OCI-LY3 (cell line): ENCODE data around the gene SAP30L.

ENCODE experiments used
- H2AFZ ChIP-seq: fragments of 200-600, 300-600 bp; shearing (Covaris generic); 2 replicates; pipeline ENCODE4 v1.6.0; 2014; ENCODE audit warnings: antibody characterized with exemption, low read depth, low read length
- H3K27ac ChIP-seq: fragments of 200-600, 300-600 bp; sonication (generic); 2 replicates; pipeline ENCODE4 v1.5.1; 2014; ENCODE audit warnings: mild to moderate bottlenecking, low read length, moderate library complexity, mixed read lengths
- H3K27me3 ChIP-seq: fragments of 200-600, 300-600 bp; sonication (generic); 2 replicates; pipeline ENCODE4 v1.6.1; 2014; ENCODE audit warnings: low read depth, low read length, mixed read lengths
- H3K36me3 ChIP-seq: fragments of 200-600, 300-600 bp; sonication (generic); replicated peaks from 2 replicates; pipeline ENCODE3; 2014; ENCODE audit warnings: low read depth, low read length, mixed read lengths
- H3K4me1 ChIP-seq: fragments of 300-600, 200-600 bp; sonication (generic); 2 replicates; pipeline ENCODE4 v1.6.1; 2014; ENCODE audit warnings: low read length, mixed read lengths
- H3K4me2 ChIP-seq: fragments of 200-600, 300-600 bp; sonication (generic); 2 replicates; pipeline ENCODE4 v1.6.1; 2014; ENCODE audit warnings: low read length, mixed read lengths
- H3K4me3 ChIP-seq: fragments of 300-600, 200-600 bp; sonication (generic); 2 replicates; pipeline ENCODE4 v1.5.1; 2014; ENCODE audit warnings: antibody characterized with exemption, mild to moderate bottlenecking, low read length, moderate library complexity
- H3K79me2 ChIP-seq: fragments of 300-600, 200-600 bp; shearing (Covaris generic); 2 replicates; pipeline ENCODE4 v1.6.1; 2014; ENCODE audit warnings: mild to moderate bottlenecking, low read length, mixed read lengths
- H3K9ac ChIP-seq: fragments of 300-600, 200-600 bp; shearing (Covaris generic); 2 replicates; pipeline ENCODE4 v1.6.0; 2014; ENCODE audit warnings: mild to moderate bottlenecking, low read length, moderate library complexity
- H3K9me3 ChIP-seq: fragments of 200-600, 300-600 bp; shearing (Covaris generic); 2 replicates; pipeline ENCODE4 v1.6.1; 2014; ENCODE audit warnings: low read length, mixed read lengths; ENCODE audit not compliant: insufficient read depth
- H4K20me1 ChIP-seq: fragments of 200-600, 300-600 bp; sonication (generic); 2 replicates; pipeline ENCODE4 v1.6.1; 2016; ENCODE audit warnings: low read length, mixed read lengths; ENCODE audit not compliant: insufficient read depth
- EZH2phosphoT487 ChIP-seq: fragments of 200-600 bp; shearing (Covaris generic); IDR thresholded peaks from 2 replicates; pipeline ENCODE4 v1.6.1; 2018; ENCODE audit warnings: antibody characterized with exemption, mixed run types, low read depth
- TF ChIP-seq, protein P1 (sequence below): fragments of 200-600, 300-600 bp; sonication (generic); IDR thresholded peaks from 2 replicates; pipeline ENCODE4 v1.5.1; 2014; ENCODE audit warnings: antibody characterized with exemption, low read length, low read depth

Gene SAP30L

DNA sequence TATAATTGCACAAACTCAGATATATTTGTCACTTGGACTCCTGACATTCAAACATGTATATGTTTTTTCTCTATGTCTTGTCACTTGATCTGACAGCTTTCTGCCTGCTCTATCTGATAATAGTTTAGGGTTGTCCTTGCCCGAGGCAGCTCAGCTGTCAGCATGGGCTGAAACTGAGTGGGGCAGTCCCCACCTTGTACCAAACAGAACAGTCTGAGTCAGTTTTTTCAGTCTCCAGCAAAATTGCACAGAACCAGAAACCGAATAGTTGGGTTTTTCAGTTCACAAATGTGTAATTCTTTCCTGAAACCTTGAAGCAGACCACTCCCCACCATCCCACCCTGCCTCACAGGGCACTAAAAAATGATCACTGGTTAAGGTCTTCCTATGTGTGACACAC, 41.7 kb downstream of the SAP30L start:
- Histone ChIP-seq H2AFZ (no peak overlapping the region), H4K20me1 (no peaks in the 10 kb centered on the region), H3K4me3 (peak overlapping the region; percentile 50), H3K27me3 (no peaks in the 10 kb centered on the region), H3K27ac (peak overlapping the region; percentile 93), H3K4me1 (peaks cover 54% of the 10 kb centered on the region), H3K79me2 (no peaks in the 10 kb centered on the region), H3K9me3 (no peaks in the 10 kb centered on the region), H3K9ac (peak overlapping the region; percentile 59; the same call in 1 of the 2 replicates), H3K36me3 (no peaks in the 10 kb centered on the region), H3K4me2 (peak overlapping the region; percentile 74)
- TF ChIP-seq, protein P1, sequence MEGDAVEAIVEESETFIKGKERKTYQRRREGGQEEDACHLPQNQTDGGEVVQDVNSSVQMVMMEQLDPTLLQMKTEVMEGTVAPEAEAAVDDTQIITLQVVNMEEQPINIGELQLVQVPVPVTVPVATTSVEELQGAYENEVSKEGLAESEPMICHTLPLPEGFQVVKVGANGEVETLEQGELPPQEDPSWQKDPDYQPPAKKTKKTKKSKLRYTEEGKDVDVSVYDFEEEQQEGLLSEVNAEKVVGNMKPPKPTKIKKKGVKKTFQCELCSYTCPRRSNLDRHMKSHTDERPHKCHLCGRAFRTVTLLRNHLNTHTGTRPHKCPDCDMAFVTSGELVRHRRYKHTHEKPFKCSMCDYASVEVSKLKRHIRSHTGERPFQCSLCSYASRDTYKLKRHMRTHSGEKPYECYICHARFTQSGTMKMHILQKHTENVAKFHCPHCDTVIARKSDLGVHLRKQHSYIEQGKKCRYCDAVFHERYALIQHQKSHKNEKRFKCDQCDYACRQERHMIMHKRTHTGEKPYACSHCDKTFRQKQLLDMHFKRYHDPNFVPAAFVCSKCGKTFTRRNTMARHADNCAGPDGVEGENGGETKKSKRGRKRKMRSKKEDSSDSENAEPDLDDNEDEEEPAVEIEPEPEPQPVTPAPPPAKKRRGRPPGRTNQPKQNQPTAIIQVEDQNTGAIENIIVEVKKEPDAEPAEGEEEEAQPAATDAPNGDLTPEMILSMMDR: no peak
- TF ChIP-seq EZH2phosphoT487: no peak

GRCh38 chr5:154491941-154492340, 46.1 kb downstream of the SAP30L start:
- TF ChIP-seq, protein P1: no peak
- TF ChIP-seq EZH2phosphoT487: no peak
- no peak overlapping the region for H3K4me3 ChIP-seq
- H3K9me3 ChIP-seq: no peaks in the 10 kb centered on the region
- no peaks in the 10 kb centered on the region for H4K20me1 ChIP-seq
- H2AFZ ChIP-seq: no peak overlapping the region
- H3K27ac ChIP-seq: no peak overlapping the region
- no peaks in the 10 kb centered on the region for H3K27me3 ChIP-seq
- H3K79me2 ChIP-seq: no peaks in the 10 kb centered on the region
- H3K4me2 ChIP-seq: no peak overlapping the region
- no peak overlapping the region for H3K9ac ChIP-seq
- H3K36me3 ChIP-seq: no peaks in the 10 kb centered on the region
- H3K4me1 ChIP-seq: peaks cover 57% of the 10 kb centered on the region

DNA sequence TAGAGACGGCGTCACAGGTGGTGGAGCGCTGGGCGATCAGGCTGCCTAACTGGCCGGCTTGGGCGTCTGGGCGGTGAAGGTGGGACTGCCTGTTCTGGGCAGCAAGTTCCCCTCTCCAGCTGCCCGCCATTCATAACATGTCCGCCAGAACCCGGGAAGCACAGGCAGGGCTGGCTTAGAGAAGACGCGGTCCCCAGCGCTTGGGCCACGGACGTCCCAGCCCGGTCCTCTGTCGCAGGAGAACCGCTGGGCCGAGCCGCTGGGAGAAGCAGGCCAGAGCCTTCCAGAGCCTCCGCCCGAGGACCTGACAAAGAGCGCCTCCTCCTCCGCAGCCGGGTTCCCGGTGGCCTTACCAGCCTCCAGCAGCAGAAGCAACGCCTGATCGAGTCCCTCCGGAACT, 47.5 kb downstream of the SAP30L start:
- H3K4me2 ChIP-seq: no peak overlapping the region
- TF ChIP-seq EZH2phosphoT487: no peak
- TF ChIP-seq, protein P1: no peak
- no peak overlapping the region for H2AFZ ChIP-seq
- H3K9me3 ChIP-seq: no peaks in the 10 kb centered on the region
- no peaks in the 10 kb centered on the region for H4K20me1 ChIP-seq
- H3K9ac ChIP-seq: no peak overlapping the region
- H3K79me2 ChIP-seq: no peaks in the 10 kb centered on the region
- H3K27ac ChIP-seq: no peak overlapping the region
- H3K27me3 ChIP-seq: no peaks in the 10 kb centered on the region
- H3K4me1 ChIP-seq: peaks cover 46% of the 10 kb centered on the region
- no peak overlapping the region for H3K4me3 ChIP-seq
- H3K36me3 ChIP-seq: no peaks in the 10 kb centered on the region

GRCh38 chr5:154494036-154494435, 48.2 kb downstream of the SAP30L start:
- no peaks in the 10 kb centered on the region for H3K36me3 ChIP-seq
- no peak overlapping the region for H3K4me3 ChIP-seq
- peaks cover 41% of the 10 kb centered on the region for H3K4me1 ChIP-seq
- H4K20me1 ChIP-seq: no peaks in the 10 kb centered on the region
- H3K27ac ChIP-seq: peak overlapping the region; percentile 51
- no peak overlapping the region; the same call in 1 of the 2 replicates for H3K9ac ChIP-seq
- no peaks in the 10 kb centered on the region for H3K9me3 ChIP-seq
- TF ChIP-seq, protein P1: no peak
- no peak for TF ChIP-seq EZH2phosphoT487
- no peaks in the 10 kb centered on the region for H3K27me3 ChIP-seq
- 0 out of 2 replicates have a peak overlapping the region, but pooled peaks have one; percentile 0 for H2AFZ ChIP-seq
- no peaks in the 10 kb centered on the region for H3K79me2 ChIP-seq
- peak overlapping the region; percentile 20 for H3K4me2 ChIP-seq
